ENCODE measurements around the gene RAD23A.

The RAD23A gene

DNA sequence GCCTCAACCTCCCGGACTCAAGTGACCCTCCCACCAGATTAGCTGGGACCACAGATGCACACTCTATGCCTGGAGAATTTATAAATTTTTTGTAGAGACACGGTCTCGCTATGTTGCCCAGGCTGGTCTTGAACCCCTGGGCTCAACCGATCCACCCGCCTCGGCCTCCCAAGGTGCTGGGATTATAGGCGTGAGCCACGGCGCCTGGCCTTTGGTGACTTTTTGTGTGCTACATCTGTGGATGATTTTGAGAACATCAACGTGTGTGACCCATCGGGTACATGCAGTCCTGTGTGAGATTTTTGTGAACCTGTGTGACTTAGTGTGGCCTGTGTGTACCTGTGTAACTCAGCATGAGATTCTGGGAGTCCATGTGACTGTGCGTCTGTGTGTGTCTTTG is 41.1 kb downstream of the RAD23A start:
- DNase-seq (ENCODE audit: low read depth in 1 of 2, low spot score in 1 of 2): no peak
- no peak for TF ChIP-seq JUND (IDR thresholded peaks at IDR 0.05; ENCODE audit: low read depth)
- in situ Hi-C loops (cut with HindIII; ENCODE audit: low pct_unique_long_range_greater_than_20kb, low sequenced_read_pairs): no loop called here

DNA sequence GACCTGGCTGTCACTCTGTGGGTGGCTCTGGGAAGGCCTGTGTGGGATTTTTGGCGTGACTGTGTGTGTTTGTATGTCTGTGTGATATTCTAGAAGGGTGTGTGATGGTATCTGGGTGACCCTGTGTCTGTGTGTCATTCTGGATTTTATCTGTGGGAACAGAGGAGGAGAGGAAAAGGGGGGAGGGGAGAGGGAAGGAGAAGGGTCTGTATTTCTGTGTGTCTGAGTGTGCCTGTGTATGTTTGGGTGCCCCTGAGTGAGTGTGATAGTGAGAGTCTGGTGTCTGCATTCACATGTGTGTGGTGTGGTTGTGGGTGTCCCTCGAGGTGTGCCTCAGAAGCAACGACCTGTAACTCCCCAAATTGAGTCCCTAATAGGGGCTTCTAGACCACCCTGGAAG is 41.5 kb downstream of the RAD23A start:
- in situ Hi-C loops (cut with HindIII; ENCODE audit: low pct_unique_long_range_greater_than_20kb, low sequenced_read_pairs): no loop called here
- DNase-seq (ENCODE audit: low read depth in 1 of 2, low spot score in 1 of 2): no peak
- no peak for TF ChIP-seq JUND (IDR thresholded peaks at IDR 0.05; ENCODE audit: low read depth)

DNA sequence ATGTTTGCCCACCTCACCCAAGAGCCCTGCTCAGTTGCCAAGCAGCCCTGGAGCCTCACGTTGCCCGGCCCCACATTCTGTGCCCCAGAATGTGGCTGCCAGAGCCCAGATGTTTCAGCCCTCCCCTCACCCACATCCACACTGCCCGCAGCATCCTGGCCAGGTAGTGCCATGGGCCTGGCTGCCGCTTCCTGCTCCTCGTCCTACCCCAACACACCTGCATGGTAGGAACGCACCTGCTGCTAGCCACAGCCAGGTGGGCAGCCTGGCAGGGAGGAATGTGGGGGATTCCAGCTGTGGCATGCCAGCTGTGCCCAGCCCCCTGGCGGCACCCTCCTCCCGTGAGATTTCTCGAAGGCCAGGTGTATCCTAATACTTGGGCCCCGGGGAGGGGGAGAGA is 42.1 kb downstream of the RAD23A start:
- TF ChIP-seq JUND (IDR thresholded peaks at IDR 0.05; ENCODE audit: low read depth): no peak
- no peak for DNase-seq (ENCODE audit: low read depth in 1 of 2, low spot score in 1 of 2)

DNA sequence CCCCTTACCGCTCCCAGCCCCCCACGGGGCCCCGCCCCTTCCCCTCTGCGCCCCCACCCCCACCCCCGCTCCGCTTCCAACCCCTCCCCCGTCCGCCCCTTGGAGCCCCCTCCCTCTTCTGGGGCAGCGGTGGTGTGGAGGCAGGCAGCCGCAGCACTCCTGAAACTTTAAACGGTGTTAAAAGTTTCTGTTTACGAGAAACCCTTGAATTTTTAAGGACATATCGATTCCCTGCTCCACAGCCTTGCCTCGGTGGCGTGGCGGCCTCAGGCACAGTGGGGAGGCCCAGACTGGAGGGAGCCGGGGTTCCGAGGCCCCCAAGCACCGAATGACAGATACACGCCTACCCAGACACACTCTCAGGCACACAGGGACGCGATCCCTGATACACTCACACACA is 44.8 kb downstream of the RAD23A start:
- no peak for DNase-seq (ENCODE audit: low read depth in 1 of 2, low spot score in 1 of 2)
- no peak for TF ChIP-seq JUND (IDR thresholded peaks at IDR 0.05; ENCODE audit: low read depth)
- in situ Hi-C loops (cut with HindIII; ENCODE audit: low pct_unique_long_range_greater_than_20kb, low sequenced_read_pairs): no loop called here

More for the DNA sequence above, 42.1 kb downstream of the RAD23A start:
- in situ Hi-C loops (cut with HindIII; ENCODE audit: low pct_unique_long_range_greater_than_20kb, low sequenced_read_pairs): no loop called here

DNA sequence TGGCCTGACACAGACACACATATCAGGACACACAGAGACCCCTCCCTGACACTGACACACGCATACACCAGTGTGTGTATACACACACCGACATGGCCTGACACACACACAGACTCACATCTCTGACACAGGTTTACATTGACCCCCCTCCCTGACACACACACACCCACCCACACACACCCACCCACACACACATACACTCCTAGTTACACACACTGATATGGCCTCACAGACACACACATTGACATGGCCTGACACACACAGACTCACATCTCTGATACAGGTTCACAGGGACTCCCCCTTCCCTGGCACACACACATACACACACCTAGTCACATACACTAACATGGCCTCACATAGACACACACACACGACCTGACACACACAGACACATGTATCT is 45.2 kb downstream of the RAD23A start:
- in situ Hi-C loops (cut with HindIII; ENCODE audit: low pct_unique_long_range_greater_than_20kb, low sequenced_read_pairs): no loop called here
- no peak for TF ChIP-seq JUND (IDR thresholded peaks at IDR 0.05; ENCODE audit: low read depth)
- DNase-seq (ENCODE audit: low read depth in 1 of 2, low spot score in 1 of 2): no peak

DNA sequence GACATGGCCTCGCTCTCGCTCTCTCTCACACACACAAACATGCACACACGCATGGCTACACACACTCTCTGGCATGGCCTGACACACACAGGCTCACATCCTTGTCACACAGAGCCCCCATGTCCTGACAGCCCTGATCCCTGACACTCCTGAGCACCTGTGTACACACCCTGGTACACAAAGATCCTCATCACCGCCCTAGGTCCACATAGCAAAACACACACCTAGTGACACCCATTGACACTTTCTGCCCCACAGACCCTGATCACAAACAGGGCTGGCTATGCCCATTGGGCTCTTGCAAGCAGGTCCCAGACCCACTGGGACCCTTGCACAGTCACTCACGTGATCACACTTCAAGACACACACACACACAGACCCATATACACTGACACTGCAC is 45.6 kb downstream of the RAD23A start:
- in situ Hi-C loops (cut with HindIII; ENCODE audit: low pct_unique_long_range_greater_than_20kb, low sequenced_read_pairs): no loop called here
- DNase-seq (ENCODE audit: low read depth in 1 of 2, low spot score in 1 of 2): peak in 1 of 2 experiments; percentile 19
- TF ChIP-seq JUND (IDR thresholded peaks at IDR 0.05; ENCODE audit: low read depth): no peak

DNA sequence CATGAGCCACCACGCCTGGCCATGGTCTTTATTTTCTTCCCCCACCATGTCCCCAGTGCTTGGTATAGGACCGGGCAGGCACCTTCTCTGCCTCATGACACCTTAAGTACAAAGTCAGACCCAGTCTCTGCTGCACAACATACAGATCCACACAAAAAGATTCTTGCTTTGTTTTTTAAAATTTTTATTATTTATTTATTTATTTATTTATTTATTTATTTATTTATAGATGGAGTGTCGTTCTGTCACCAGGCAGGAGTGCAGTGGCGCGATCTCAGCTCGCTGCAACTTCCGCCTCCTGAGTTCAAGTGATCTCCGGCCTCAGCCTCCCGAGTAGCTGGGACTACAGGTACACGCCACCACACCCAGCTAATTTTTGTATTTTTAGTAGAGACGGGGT is 47.1 kb downstream of the RAD23A start:
- in situ Hi-C loops (cut with HindIII; ENCODE audit: low pct_unique_long_range_greater_than_20kb, low sequenced_read_pairs): no loop called here
- TF ChIP-seq JUND (IDR thresholded peaks at IDR 0.05; ENCODE audit: low read depth): no peak
- DNase-seq (ENCODE audit: low read depth in 1 of 2, low spot score in 1 of 2): no peak

DNA sequence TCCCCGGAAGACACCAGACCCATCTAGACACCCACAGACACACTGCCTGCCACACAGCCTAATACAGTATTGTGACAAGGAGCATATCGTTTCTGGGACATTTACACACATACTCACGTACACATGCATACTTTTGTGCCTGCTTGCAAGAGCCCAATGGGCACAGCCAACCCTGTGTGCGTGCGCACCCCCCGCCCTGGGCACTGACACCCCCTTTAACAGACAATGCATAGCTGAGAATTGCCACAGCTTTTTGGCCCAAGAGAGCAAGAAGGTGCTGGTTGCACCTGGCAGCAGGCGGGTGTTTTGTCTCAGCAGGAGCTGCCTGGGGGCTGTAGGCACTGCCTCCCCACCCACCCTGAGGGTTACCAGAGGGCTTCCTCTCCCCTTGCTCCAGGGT is 47.9 kb downstream of the RAD23A start:
- TF ChIP-seq JUND (IDR thresholded peaks at IDR 0.05; ENCODE audit: low read depth): no peak
- DNase-seq (ENCODE audit: low read depth in 1 of 2, low spot score in 1 of 2): no peak
- in situ Hi-C loops (cut with HindIII; ENCODE audit: low pct_unique_long_range_greater_than_20kb, low sequenced_read_pairs): no loop called here

DNA sequence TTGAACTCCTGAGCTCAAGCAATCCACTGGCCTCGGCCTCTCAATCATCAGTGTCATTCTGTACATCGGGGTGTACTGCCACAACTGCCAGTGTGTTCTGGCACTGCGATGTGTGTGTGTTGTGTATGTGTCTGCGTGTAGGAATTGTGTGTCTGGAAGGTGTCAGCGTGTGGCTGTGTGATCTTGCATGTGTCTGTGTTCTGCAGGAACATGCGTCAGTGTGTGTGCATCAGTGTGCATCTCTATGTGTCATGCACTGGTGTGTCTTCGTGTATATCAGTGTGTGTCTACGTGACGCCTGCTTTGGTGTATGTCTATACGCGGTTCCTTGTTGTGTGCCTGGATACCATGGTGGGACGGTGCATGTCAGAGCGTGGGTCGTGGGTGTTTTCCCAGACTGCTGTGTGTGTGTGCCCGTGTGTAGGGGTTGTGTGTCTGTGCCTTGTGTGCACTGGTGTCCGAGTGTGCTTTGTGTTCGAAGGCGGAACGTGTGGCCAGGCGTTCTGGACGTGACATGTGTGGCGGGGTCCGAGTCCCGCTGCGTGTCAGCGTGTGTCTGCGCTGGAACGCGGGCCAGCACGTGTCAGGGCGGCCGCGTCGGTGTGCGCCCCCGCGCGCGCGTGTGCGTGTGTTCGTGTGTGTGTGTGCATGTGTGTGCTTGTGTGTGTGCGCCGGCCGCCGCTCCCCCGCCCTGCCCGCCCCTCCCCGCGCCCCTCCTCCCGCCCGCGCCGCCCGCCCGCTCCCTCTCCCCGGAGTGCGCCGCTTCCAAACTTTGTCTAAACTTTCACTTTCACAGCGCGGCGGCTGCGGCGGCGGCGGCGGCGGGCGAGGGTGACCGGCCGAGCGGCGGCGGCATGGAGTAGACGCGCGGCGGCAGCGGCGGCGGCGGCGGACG is 49.3 kb downstream of the RAD23A start, which contains the start of gene NFIX:
Gene NFIX, plus strand, starts transcription at position 775 of the 895 bp plus-strand sequence. CDS start 363 bp downstream, outside the sequence.
- in situ Hi-C loops (cut with HindIII; ENCODE audit: low pct_unique_long_range_greater_than_20kb, low sequenced_read_pairs): no loop called here
- DNase-seq (ENCODE audit: low read depth in 1 of 2, low spot score in 1 of 2): peak in 1 of 2 experiments; percentile 68
- no peak for TF ChIP-seq JUND (IDR thresholded peaks at IDR 0.05; ENCODE audit: low read depth)

DNA sequence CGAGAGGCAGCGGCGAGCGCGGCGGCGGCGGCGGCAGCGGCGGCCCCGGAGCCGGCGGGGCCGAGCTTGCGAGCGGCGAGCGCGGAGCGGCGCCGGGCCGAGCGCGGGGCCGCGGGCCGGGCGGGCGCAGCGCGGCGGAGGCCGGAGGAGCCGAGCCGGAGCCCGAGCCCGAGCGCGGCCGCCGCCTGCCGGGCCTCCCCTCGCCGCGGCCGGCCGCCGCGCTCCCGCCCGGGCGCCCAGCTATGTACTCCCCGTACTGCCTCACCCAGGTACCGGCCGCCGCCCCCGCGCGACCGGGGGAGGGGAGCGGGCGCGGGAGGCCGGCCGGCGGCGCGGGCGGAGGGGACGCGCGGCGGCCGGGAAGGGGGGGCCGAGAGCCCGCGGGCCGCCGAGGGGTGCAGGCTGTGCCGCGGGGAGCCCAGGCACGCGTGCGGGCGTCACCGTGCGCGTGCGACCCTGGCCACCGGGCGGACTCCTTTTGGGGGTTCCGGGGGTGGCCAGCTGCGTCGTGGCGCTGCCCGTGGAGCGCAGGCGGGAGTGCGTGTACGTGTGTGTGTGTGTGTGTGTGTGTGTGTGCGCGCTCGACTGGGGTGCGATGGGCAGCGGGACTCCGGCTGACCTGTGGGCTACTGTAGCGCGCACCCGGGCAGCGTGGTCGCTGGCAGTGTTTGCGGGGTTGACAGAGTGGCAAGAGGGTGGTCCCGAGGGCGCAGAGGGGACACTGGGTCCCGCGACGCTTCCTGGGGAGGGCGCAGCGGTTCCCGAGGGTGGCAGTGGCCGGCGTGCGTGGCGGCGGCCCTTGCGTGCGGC is 50.1 kb downstream of the RAD23A start:
- in situ Hi-C loops (cut with HindIII; ENCODE audit: low pct_unique_long_range_greater_than_20kb, low sequenced_read_pairs): no loop called here
- DNase-seq (ENCODE audit: low read depth in 1 of 2, low spot score in 1 of 2): peak in 1 of 2 experiments; percentile 21
- no peak for TF ChIP-seq JUND (IDR thresholded peaks at IDR 0.05; ENCODE audit: low read depth)

DNA sequence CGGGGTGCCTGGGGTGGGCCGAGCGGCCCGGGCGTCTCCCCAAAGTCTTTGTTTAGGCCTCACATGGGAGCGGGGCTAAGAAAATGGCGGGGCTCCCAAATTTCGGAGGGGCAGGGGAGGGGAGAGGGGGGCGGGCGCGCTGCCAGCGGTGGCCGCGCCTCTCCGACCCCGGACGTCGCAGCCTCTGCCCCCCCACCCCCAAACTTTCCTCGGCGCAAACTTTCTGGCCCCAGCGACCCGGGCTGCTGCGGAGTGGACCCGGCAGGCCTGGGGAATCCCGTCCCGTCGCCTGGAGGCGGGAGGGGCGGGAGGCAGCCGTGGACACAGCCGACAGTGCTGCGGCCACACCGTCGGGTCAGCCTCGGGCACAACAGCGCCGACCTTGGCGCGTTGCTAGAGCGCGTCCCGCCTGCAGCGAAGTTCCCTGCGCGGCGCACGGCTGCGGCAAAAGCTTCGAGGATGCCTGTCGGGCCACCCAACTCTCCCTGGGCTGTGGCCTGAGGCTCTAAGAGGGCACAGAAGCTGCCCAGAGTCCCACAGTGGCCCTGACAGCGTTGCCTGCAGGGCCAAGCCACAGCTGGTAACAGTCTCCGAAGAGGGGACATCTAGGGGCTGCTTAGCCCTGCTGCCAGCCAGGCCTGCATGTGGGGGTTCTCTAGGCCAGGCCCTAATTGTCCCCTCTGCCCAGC is 50.9 kb downstream of the RAD23A start:
- in situ Hi-C loops (cut with HindIII; ENCODE audit: low pct_unique_long_range_greater_than_20kb, low sequenced_read_pairs): no loop called here
- TF ChIP-seq JUND (IDR thresholded peaks at IDR 0.05; ENCODE audit: low read depth): no peak
- peak; percentile 39 to 53 for DNase-seq (ENCODE audit: low read depth in 1 of 2, low spot score in 1 of 2)

DNA sequence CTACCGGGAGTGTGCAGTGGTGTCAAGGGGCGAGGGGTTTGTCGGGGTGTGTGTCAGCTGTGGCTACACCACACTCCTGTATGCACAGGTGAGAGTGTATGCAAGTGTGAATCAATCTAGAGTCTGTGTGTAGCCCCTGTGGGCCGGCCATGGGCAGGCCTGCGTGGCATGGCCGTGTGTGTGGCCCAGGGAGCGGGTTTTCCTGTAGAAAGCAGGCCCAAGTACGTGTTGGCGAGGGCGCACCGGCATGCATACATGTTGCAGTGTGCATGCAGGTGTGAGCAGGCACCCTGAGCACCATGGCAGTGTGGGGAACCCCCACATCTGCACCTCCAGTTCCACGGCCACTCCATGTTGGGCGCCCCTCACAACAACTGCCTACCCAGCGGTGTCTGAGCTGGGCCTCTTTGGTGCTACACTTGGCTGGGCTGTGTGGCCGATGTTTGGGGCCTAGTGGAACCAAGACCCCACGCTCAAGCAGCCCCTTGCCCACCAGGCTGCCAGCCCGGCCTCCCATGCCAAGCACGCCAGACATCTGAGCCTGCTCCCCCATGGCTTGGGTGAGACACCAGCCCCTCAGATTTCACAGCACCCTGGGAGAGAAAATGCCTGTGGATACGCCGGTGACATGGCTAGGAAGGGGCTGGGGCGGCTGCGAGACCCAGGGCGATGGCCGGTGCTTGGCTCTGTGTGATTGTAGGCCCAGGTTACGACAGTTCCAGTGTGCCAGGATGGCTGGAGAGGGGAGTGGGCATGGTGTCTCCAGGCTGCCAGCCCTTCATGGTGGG is 51.7 kb downstream of the RAD23A start:
- DNase-seq (ENCODE audit: low read depth in 1 of 2, low spot score in 1 of 2): no peak
- no peak for TF ChIP-seq JUND (IDR thresholded peaks at IDR 0.05; ENCODE audit: low read depth)
- in situ Hi-C loops (cut with HindIII; ENCODE audit: low pct_unique_long_range_greater_than_20kb, low sequenced_read_pairs): no loop called here

Measured in T47D (cell line).